ENCODE measurements around the gene MPND. TPM values are rescaled to one million over a fixed set of nuclear protein-coding genes. Genes with fewer than 3 reads are reported as not detected.

MPND gene
- total RNA-seq, 4 donors from 2014 or later: 6.5 to 9.5 (median 8.9) TPM

GRCh38 chr19:4334929-4335570, 8.3 kb upstream of the MPND start:
- Histone ChIP-seq H3K4me3 (no peak overlapping the region), H3K9me3 (no peaks in the 10 kb centered on the region), H3K27ac (no peak overlapping the region), H3K36me3 (peaks cover 9% of the 10 kb centered on the region), H3K27me3 (no peaks in the 10 kb centered on the region), H3K4me1 (peaks cover 20% of the 10 kb centered on the region)
- 92% methylated on average over 7 of the region's 7 CpGs for WGBS
- TF ChIP-seq EP300 (IDR thresholded peaks at IDR 0.05): no peak
- TF ChIP-seq POLR2A (IDR thresholded peaks at IDR 0.05): no peak
- TF ChIP-seq POLR2AphosphoS5 (IDR thresholded peaks at IDR 0.05): no peak
- no peak for TF ChIP-seq CTCF (IDR thresholded peaks at IDR 0.05)
- no peak for DNase-seq (ENCODE audit: low spot score in 2 of 2)

GRCh38 chr19:4337906-4338440, 5.4 kb upstream of the MPND start:
- peaks cover 25% of the 10 kb centered on the region for H3K4me1 ChIP-seq
- H3K27ac ChIP-seq: peak overlapping the region; percentile 92
- no peaks in the 10 kb centered on the region for H3K27me3 ChIP-seq
- H3K4me3 ChIP-seq: peak overlapping the region; percentile 60
- DNase-seq (ENCODE audit: low spot score in 2 of 2): peak in 1 of 2 donors; percentile 65
- H3K36me3 ChIP-seq: no peaks in the 10 kb centered on the region
- H3K9me3 ChIP-seq: no peaks in the 10 kb centered on the region
- WGBS: 8% methylated on average over 14 of the region's 14 CpGs
- no peak for TF ChIP-seq CTCF (IDR thresholded peaks at IDR 0.05)
- TF ChIP-seq POLR2A (IDR thresholded peaks at IDR 0.05): no peak
- no peak for TF ChIP-seq EP300 (IDR thresholded peaks at IDR 0.05)
- no peak for TF ChIP-seq POLR2AphosphoS5 (IDR thresholded peaks at IDR 0.05)

GRCh38 chr19:4338441-4339355, 4.7 kb upstream of the MPND start, which contains the start of gene STAP2:
Gene STAP2 (minus strand): TSS chr19:4338827. CDS start chr19:4338753, 74 bp downstream.
- 29% methylated on average over 26 of the region's 27 CpGs for WGBS
- DNase-seq (ENCODE audit: low spot score in 2 of 2): peak in 1 of 2 donors; percentile 76

GRCh38 chr19:4342314-4342614, 1.1 kb upstream of the MPND start:
- H3K9me3 ChIP-seq: no peaks in the 10 kb centered on the region
- no peaks in the 10 kb centered on the region for H3K27me3 ChIP-seq
- peaks cover 44% of the 10 kb centered on the region for H3K4me1 ChIP-seq
- WGBS: 2% methylated on average over 9 of the region's 10 CpGs
- peak overlapping the region; percentile 87 for H3K27ac ChIP-seq
- H3K4me3 ChIP-seq: peak overlapping the region; percentile 70
- peaks cover 12% of the 10 kb centered on the region for H3K36me3 ChIP-seq
- no peak for DNase-seq (ENCODE audit: low spot score in 2 of 2)
- TF ChIP-seq EP300 (IDR thresholded peaks at IDR 0.05): no peak
- no peak for TF ChIP-seq POLR2AphosphoS5 (IDR thresholded peaks at IDR 0.05)
- TF ChIP-seq CTCF (IDR thresholded peaks at IDR 0.05): no peak
- TF ChIP-seq POLR2A (IDR thresholded peaks at IDR 0.05): no peak

More at GRCh38 chr19:4338441-4339355, 4.7 kb upstream of the MPND start, which contains the start of gene STAP2:
- Histone ChIP-seq H3K27ac (peak within 1 kb of the TSS; percentile 92), H3K4me1 (peaks cover 28% of the 10 kb centered on the region), H3K4me3 (peak within 1 kb of the TSS; percentile 60), H3K36me3 (no peaks in the 10 kb centered on the region), H3K9me3 (no peaks in the 10 kb centered on the region), H3K27me3 (no peaks in the 10 kb centered on the region)
- no peak for TF ChIP-seq POLR2AphosphoS5 (IDR thresholded peaks at IDR 0.05)
- no peak for TF ChIP-seq POLR2A (IDR thresholded peaks at IDR 0.05)
- TF ChIP-seq EP300 (IDR thresholded peaks at IDR 0.05): no peak
- no peak for TF ChIP-seq CTCF (IDR thresholded peaks at IDR 0.05)
